Endothelial cell of hepatic sinusoid (primary cell): ENCODE results near the gene MEIS1.

ENCODE experiments used
- in situ Hi-C: cut with HindIII; loops from 2 replicates; pipeline ENCODE4 v1.10.0; 2017; ENCODE audit warnings: low sequenced_read_pairs

The MEIS1 gene

GRCh38 chr2:66530651-66531050 lies 95.7 kb downstream of the MEIS1 start:
- in situ Hi-C loops = no loop called here

GRCh38 chr2:66531155-66531554 lies 96.2 kb downstream of the MEIS1 start:
- in situ Hi-C loops = no loop called here

GRCh38 chr2:66531567-66531966 lies 96.6 kb downstream of the MEIS1 start:
- in situ Hi-C loops = no loop called here

- in situ Hi-C loops = no loop called here
Observed at GRCh38 chr2:66532972-66533868, 98.3 kb downstream of the MEIS1 start.

DNA sequence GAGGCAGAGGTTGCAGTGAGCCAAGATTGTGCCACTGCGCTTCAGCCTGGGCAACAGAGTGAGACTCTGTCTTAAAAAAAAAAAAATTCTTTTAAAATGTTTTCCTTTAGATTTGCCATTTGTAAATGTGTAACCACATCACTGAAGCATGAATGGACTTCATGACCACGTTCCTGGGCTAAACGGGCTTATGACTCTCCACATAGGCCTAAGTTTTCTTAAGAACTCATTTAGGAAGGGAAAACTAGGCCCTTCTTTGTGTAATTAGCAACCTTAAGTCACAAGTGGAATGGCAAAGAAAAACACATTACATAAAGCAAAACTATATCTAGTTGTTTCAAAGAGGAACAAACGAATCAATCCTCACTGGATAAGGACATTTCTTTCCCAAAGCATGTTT lies 99.5 kb downstream of the MEIS1 start:
- in situ Hi-C loops = no loop called here

DNA sequence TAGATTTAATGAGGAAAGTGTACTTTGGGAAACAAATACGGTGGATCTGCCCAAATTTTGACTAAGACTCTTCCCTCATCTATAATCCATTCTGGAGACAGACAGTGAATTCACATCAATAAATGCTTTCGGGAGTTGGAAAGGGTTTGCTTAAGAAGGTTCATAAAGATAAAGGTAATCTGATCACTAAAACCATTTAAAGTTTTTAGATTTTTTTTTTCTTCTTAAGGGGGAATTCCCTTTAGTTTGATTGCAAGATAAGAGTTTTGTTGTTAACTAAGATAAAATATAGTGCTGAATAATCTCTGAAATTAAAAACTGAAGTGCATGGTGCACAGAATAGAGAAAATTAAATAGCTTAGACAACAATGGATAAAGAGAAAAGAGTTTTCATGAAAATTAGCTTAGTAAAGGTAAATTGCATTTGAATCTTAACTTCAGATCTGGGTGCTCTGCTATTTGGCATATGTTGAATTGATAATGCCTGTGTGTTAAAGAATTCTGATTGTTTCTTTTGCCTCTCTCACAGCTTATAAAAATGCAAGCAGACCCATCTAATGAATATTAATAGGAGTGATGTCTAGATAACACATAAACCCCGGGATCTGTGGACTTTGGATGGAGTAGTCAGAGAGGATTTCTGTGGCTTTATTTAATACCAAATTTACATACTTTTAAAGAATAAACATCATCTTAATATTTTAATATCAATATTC lies 100.8 kb downstream of the MEIS1 start:
- in situ Hi-C loops = no loop called here

- in situ Hi-C loops = no loop called here
Observed at GRCh38 chr2:66536290-66536673, 101.4 kb downstream of the MEIS1 start.

- in situ Hi-C loops = no loop called here
Observed at GRCh38 chr2:66536997-66537396, 102.1 kb downstream of the MEIS1 start.

- in situ Hi-C loops = no loop called here
Observed at GRCh38 chr2:66538291-66538690, 103.4 kb downstream of the MEIS1 start.

DNA sequence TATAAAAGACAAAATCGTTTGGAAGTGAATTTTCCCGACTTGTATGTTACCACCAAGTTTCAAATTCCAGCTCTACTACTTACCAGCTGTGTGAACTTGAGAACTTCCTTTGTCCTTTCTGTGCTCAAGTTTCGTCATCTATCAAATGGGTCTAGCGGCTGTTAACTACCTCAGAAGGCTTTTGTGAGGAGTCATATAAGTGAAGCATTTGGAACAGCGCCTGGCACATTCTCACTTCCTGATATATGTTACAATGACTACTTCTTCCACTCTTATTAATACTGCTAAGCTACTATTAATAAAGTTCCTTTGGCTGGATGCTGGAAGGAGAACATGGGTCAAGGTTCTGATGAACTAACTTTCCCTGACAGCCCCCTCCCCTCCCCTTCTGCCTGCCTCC lies 104.5 kb downstream of the MEIS1 start:
- in situ Hi-C loops = no loop called here

- in situ Hi-C loops = no loop called here
Observed at GRCh38 chr2:66541646-66542045, 106.7 kb downstream of the MEIS1 start.

DNA sequence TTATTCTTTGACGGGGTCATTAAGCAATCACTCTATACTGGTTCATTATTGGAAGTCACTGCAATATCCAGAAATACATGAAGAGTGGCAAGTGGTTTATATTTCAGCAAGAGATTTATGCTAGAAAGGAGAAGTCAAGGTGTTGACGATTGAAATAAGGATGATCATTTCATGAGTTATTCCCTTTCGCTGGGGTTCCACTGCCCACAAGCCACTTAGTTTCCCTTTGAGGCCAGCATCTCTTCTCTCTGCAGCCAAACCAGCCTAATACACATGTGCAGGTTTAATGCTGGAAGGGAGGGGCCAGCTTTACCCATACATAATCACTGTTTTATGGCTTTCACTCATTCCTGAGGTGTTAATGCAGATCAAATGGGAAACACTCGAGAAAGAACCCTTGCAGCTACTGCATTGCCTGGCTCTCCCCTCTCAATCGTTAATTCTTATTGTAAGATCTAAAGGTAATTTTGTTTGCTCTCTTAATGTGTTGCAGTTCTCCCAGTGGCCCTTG lies 108.4 kb downstream of the MEIS1 start:
- in situ Hi-C loops = no loop called here

GRCh38 chr2:66544258-66544657 lies 109.3 kb downstream of the MEIS1 start:
- in situ Hi-C loops = no loop called here

DNA sequence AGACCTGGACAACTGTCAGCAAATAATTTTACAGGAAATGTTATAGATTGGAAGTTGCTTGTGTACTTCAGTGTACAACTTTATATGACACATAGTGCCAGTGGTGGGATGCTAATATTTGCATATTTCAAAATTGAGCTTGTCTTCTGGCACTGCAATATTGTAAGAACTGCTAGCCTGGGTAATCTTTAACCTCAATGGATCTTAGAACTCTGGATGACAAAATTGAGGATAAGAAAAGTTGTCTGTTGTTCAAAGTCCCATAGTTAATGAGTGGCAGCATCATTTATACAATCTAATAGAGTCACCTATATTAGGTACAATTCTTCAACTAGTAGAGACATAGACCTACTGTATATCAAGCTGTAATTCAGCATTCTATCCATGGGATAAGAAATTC lies 110.3 kb downstream of the MEIS1 start:
- in situ Hi-C loops = no loop called here

GRCh38 chr2:66547118-66547517 lies 112.2 kb downstream of the MEIS1 start:
- in situ Hi-C loops = no loop called here

DNA sequence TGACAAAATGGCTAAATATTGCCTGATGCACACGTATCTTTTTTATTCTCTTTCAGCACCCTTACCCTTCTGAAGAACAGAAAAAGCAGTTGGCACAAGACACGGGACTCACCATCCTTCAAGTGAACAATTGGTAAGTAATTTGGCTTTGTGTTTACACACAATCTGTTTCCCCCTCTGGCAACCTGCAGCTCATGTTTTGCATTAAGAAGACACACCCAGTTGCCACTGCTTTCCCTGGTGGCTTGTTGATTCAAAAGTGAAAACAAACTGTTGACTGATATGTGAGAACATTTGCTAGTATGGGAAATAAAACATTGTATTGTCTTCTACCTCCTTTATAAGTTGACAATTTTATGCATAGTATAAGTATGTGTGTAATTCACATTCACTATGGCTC lies 113.0 kb downstream of the MEIS1 start:
- in situ Hi-C loops = no loop called here

DNA sequence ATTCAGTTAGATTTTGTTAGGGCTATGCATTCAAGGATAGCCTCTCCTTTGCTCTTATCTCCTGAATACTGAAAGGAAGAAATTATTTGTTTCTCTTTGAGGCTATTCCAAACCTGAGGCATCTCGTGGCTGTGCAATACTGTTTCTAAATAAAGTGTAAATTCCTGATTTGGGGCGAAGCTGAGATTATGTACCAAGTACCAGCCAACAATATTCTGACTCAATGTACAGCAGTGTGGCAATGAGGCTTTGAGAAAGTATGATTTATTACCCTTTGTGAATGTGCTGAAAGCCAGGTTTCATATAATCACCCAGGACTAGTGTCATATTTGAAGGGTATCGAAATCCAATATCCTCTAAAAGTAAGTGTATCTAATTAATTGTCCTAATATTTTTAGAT lies 113.5 kb downstream of the MEIS1 start:
- in situ Hi-C loops = no loop called here

- in situ Hi-C loops = no loop called here
Observed at GRCh38 chr2:66550826-66551225, 115.9 kb downstream of the MEIS1 start.

GRCh38 chr2:66553370-66553769 lies 118.4 kb downstream of the MEIS1 start:
- in situ Hi-C loops = no loop called here

DNA sequence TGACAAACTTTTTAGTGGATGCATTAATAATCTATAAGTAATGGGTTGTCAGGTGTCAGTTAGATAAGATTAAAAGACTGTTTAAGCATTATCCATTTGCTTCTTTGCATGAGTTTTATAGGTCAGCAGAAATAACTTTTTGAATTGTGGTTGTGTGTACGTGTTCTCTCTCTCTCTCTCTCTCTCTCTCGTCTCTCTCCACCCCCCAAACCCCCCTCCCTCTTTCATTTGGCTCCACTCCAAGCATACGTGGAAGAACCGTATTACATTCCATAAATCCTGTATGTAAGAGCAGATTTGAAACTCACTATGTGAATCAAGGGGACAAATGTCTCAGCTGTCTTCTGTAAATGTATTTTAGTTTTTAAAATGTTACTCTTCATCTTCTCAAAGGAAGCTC lies 120.2 kb downstream of the MEIS1 start:
- in situ Hi-C loops = loop anchor here (5.0 kb wide), 1 partner anchor 73 kb away; no protein-coding TSS in a partner anchor

- in situ Hi-C loops = loop anchor here (5.0 kb wide), 1 partner anchor 73 kb away; no protein-coding TSS in a partner anchor
Observed at GRCh38 chr2:66555501-66556324, 120.8 kb downstream of the MEIS1 start.
